Mammary epithelial cell (primary cell): ENCODE data around the gene FBXO28.

Source experiments
- EZH2 ChIP-seq: IDR thresholded peaks from 2 replicates; pipeline ENCODE4 v1.6.1; 2012; ENCODE audit warnings: low read length, inconsistent platforms, borderline replicate concordance
- TF ChIP-seq, protein P1 (sequence below), 2 donors: IDR thresholded peaks in 1 of 2; conservative IDR thresholded peaks in 1 of 2; 2 replicates each; pipeline ENCODE4 v1.5.1; 2011 to 2012; ENCODE audit warnings: inconsistent platforms in 2 of 2, low read length in 2 of 2, mild to moderate bottlenecking in 2 of 2, control low read depth in 1 of 2, low read depth in 1 of 2; ENCODE audit not compliant: insufficient read depth in 1 of 2; ENCODE audit errors: extremely low read depth in 1 of 2

DNA sequence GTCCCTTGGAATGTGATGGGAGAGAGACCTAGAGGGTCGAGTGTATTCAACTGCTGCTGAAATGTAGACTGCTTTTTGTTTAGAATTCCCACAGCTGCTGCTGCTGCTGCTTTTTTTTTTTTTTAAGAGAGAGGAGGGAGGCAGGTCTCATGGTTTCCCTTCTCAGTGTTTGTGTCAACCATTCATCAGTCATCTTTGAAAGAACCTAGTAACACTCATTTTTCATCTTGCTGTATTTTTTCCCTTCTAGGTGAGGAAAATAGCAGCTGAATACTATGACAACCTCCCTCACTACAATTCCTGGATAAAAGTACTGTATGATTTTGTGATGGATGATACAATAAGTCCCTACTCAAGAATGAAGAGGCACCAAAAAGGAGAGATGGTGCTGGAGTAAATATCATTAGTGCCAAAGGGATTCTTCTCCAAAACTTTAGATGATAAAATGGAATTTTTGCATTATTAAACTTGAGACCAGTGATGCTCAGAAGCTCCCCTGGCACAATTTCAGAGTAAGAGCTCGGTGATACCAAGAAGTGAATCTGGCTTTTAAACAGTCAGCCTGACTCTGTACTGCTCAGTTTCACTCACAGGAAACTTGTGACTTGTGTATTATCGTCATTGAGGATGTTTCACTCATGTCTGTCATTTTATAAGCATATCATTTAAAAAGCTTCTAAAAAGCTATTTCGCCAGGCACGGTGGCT is 78.3 kb downstream of the FBXO28 start:
- TF ChIP-seq, protein P1, sequence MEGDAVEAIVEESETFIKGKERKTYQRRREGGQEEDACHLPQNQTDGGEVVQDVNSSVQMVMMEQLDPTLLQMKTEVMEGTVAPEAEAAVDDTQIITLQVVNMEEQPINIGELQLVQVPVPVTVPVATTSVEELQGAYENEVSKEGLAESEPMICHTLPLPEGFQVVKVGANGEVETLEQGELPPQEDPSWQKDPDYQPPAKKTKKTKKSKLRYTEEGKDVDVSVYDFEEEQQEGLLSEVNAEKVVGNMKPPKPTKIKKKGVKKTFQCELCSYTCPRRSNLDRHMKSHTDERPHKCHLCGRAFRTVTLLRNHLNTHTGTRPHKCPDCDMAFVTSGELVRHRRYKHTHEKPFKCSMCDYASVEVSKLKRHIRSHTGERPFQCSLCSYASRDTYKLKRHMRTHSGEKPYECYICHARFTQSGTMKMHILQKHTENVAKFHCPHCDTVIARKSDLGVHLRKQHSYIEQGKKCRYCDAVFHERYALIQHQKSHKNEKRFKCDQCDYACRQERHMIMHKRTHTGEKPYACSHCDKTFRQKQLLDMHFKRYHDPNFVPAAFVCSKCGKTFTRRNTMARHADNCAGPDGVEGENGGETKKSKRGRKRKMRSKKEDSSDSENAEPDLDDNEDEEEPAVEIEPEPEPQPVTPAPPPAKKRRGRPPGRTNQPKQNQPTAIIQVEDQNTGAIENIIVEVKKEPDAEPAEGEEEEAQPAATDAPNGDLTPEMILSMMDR (conservative IDR thresholded peaks at IDR 0.05 in 1 of 2, IDR thresholded peaks at IDR 0.05 in 1 of 2; ENCODE audit: extremely low read depth in 1 of 2, insufficient read depth in 1 of 2, low read depth in 1 of 2, low read length in 2 of 2): no peak
- TF ChIP-seq EZH2: no peak
